Left lung (tissue), 14 donors: ENCODE measurements around the gene STIM1. TPM values are rescaled to one million over a fixed set of nuclear protein-coding genes. Genes with fewer than 3 reads are reported as not detected.

ENCODE experiments used
- ATAC-seq: fragments of 200-7000 bp; cut with Tn5 transposase; one replicate; pipeline ENCODE4 v1.9.1; 2020; ENCODE audit warnings: moderate library complexity
- DNase-seq, 4 donors: peaks; one replicate each; pipeline ENCODE4 v3.0.0-alpha.2; 2013 to 2020
- H3K27ac ChIP-seq, 2 donors: fragments of 200-600 bp; sonication (generic) in 1 of 2; one replicate each; pipeline versions ENCODE4 v1.5.0 to v1.8.0; 2020 to 2021
- H3K27me3 ChIP-seq, 2 donors: fragments of 200-600 bp; sonication (generic) in 1 of 2; one replicate each; pipeline versions ENCODE4 v1.5.0 to v1.8.0; 2020 to 2021
- H3K36me3 ChIP-seq, 2 donors: fragments of 200-600 bp; sonication (generic) in 1 of 2; one replicate each; pipeline versions ENCODE4 v1.5.0 to v1.8.0; 2020 to 2021
- H3K4me1 ChIP-seq, 2 donors: fragments of 200-600 bp; one replicate each; pipeline ENCODE4 v1.8.0; 2021
- H3K4me3 ChIP-seq, 2 donors: fragments of 200-600 bp; sonication (generic) in 1 of 2; one replicate each; pipeline versions ENCODE4 v1.5.0 to v1.8.0; 2020 to 2021; ENCODE audit warnings: mild to moderate bottlenecking in 1 of 2
- H3K9me3 ChIP-seq, 2 donors: fragments of 200-600 bp; sonication (generic) in 1 of 2; one replicate each; pipeline versions ENCODE4 v1.5.0 to v1.8.0; 2020 to 2021
- CTCF ChIP-seq, 2 donors: fragments of 200-600 bp; sonication (generic) in 1 of 2; IDR thresholded peaks; one replicate each; pipeline versions ENCODE4 v1.5.0 to v1.8.0; 2021; ENCODE audit warnings: antibody characterized with exemption in 2 of 2
- intact Hi-C, 2 donors: fragments of 100-400 bp; cut with DNase I; formaldehyde crosslinking; loops; one replicate each; pipeline versions ENCODE4 v1.11.2 to v1.14.2; 2022
- long read RNA-seq, 12 donors: library from polyadenylated mRNA in 2 of 12; unstranded in 2 of 12; transcript quantifications; one replicate each; pipeline ENCODE4 v2.0.0 and lab custom pipeline, GENCODE V29; 2019 to 2026
- polyA plus RNA-seq, 6 donors: library from polyadenylated mRNA; unstranded; fragments of 120-200 nt; gene quantifications; one replicate each; pipeline ENCODE4 v1.2.1, GENCODE V29; 2013; ENCODE audit not compliant: insufficient read length in 6 of 6
- total RNA-seq, 2 donors: library from RNA; stranded (reverse); fragmentation: NEBNext Ultra II Directional; extraction: Animal tissue kit (Norgen Biotek cat#: 25700); gene quantifications; one replicate each; pipeline ENCODE4 v1.2.1, GENCODE V29; 2021
- donor health status: DM: no; HTN: yes; CAD: no.
- donor health status: DM: no; HTN: no; CAD: no.

The STIM1 gene
- total RNA-seq, result 10 to 100 TPM; 50.9 to 52.9 TPM
- polyA plus RNA-seq, result 10 to 100 TPM; 38.9 to 56.0 (median 48.8) TPM
- long read RNA-seq, donor 1, full-length matches to known transcripts, result 7 of 7 reads
- long read RNA-seq, donor 1, partial matches to known transcripts, result 0 of 7 reads
- long read RNA-seq, donor 1, other reads (novel, unspliced or antisense), result 0 of 7 reads
- long read RNA-seq, donor 2, full-length matches to known transcripts, result 10 of 10 reads
- long read RNA-seq, donor 2, partial matches to known transcripts, result 0 of 10 reads
- long read RNA-seq, donor 2, other reads (novel, unspliced or antisense), result 0 of 10 reads
- long read RNA-seq, donor 3, full-length matches to known transcripts, result 8 of 8 reads
- long read RNA-seq, donor 3, partial matches to known transcripts, result 0 of 8 reads
- long read RNA-seq, donor 3, other reads (novel, unspliced or antisense), result 0 of 8 reads
- long read RNA-seq, donor 4, partial matches to known transcripts, result 2 of 5 reads
- long read RNA-seq, donor 4, other reads (novel, unspliced or antisense), result 2 of 5 reads
- long read RNA-seq, donor 5, full-length matches to known transcripts, result 5 of 5 reads
- long read RNA-seq, donor 5, partial matches to known transcripts, result 0 of 5 reads
- long read RNA-seq, donor 5, other reads (novel, unspliced or antisense), result 0 of 5 reads
- long read RNA-seq, donor 6, result 0 reads
- long read RNA-seq, donor 7, result 0 reads
- long read RNA-seq, donor 8, full-length matches to known transcripts, result 4 of 4 reads
- long read RNA-seq, donor 8, partial matches to known transcripts, result 0 of 4 reads
- long read RNA-seq, donor 8, other reads (novel, unspliced or antisense), result 0 of 4 reads
- long read RNA-seq, donor 9, result 0 reads
- long read RNA-seq, donor 10, partial matches to known transcripts, result 1 of 2 reads
- long read RNA-seq, donor 10, other reads (novel, unspliced or antisense), result 1 of 2 reads
- long read RNA-seq, donor 11, full-length matches to known transcripts, result 4 of 4 reads
- long read RNA-seq, donor 11, partial matches to known transcripts, result 0 of 4 reads
- long read RNA-seq, donor 11, other reads (novel, unspliced or antisense), result 0 of 4 reads
- long read RNA-seq, donor 12, full-length matches to known transcripts, result 5 of 5 reads
- long read RNA-seq, donor 12, partial matches to known transcripts, result 0 of 5 reads
- long read RNA-seq, donor 12, other reads (novel, unspliced or antisense), result 0 of 5 reads

GRCh38 chr11:3854977-3855807 is at the start of gene STIM1:
STIM1 (plus strand) TSS chr11:3855664; CDS start chr11:3856271, 607 bp downstream.
- peak; percentile 92 for ATAC-seq
- intact Hi-C loops, result no loop called here

GRCh38 chr11:3807909-3808860 is 47.3 kb upstream of the STIM1 start, which contains the start of gene PGAP2:
PGAP2 (plus strand) TSS chr11:3808560; CDS start chr11:3811260, 2,700 bp downstream.
- intact Hi-C loops, result no loop called here
- H3K27ac ChIP-seq, result peak within 1 kb of the TSS; percentile 58 to 79
- TF ChIP-seq CTCF (IDR thresholded peaks at IDR 0.05), result peak; percentile 56 to 62

More at GRCh38 chr11:3854977-3855807, at the start of gene STIM1:
- Histone ChIP-seq H3K4me1 (peaks cover 38 to 56% of the 10 kb centered on the region in 2 donors), H3K27ac (peak within 1 kb of the TSS; percentile 98), H3K4me3 (peak within 1 kb of the TSS; percentile 80 to 92), H3K9me3 (no peaks in the 10 kb centered on the region), H3K36me3 (no peaks in the 10 kb centered on the region), H3K27me3 (no peaks in the 10 kb centered on the region)
- peak; percentile 93 to 99 (median 96) for DNase-seq
- peak; percentile 96 to 99 for TF ChIP-seq CTCF (IDR thresholded peaks at IDR 0.05)

GRCh38 chr11:3808861-3809623 is 46.4 kb upstream of the STIM1 start:
- Histone ChIP-seq H3K36me3 (no peaks in the 10 kb centered on the region), H3K9me3 (no peaks in the 10 kb centered on the region), H3K27me3 (no peaks in the 10 kb centered on the region), H3K4me3 (peak overlapping the region; percentile 66 to 76), H3K27ac (peak overlapping the region; percentile 58 to 79), H3K4me1 (peaks cover 0 to 9% of the 10 kb centered on the region in 2 donors)
- peak; percentile 29 to 46 for TF ChIP-seq CTCF (IDR thresholded peaks at IDR 0.05)
- intact Hi-C loops, result no loop called here
- DNase-seq (peak in 2 of 4 donors; percentile 44 to 56), ATAC-seq (peak; percentile 86)

More at GRCh38 chr11:3807909-3808860, 47.3 kb upstream of the STIM1 start, which contains the start of gene PGAP2:
- peak within 1 kb of the TSS; percentile 66 to 76 for H3K4me3 ChIP-seq
- ATAC-seq, result peak; percentile 92
- peak; percentile 56 to 94 (median 72) for DNase-seq
- H3K9me3 ChIP-seq, result no peaks in the 10 kb centered on the region
- H3K4me1 ChIP-seq, result peaks cover 0 to 9% of the 10 kb centered on the region in 2 donors
- H3K36me3 ChIP-seq, result no peaks in the 10 kb centered on the region
- no peaks in the 10 kb centered on the region for H3K27me3 ChIP-seq
